Measurements from ENCODE around the gene LANCL2. TPM values are rescaled to one million over a fixed set of nuclear protein-coding genes. Genes with fewer than 3 reads are reported as not detected.

The LANCL2 gene
- total and polyA plus RNA-seq, 4 donors: 6.2 to 11.9 (median 10.8) TPM

DNA sequence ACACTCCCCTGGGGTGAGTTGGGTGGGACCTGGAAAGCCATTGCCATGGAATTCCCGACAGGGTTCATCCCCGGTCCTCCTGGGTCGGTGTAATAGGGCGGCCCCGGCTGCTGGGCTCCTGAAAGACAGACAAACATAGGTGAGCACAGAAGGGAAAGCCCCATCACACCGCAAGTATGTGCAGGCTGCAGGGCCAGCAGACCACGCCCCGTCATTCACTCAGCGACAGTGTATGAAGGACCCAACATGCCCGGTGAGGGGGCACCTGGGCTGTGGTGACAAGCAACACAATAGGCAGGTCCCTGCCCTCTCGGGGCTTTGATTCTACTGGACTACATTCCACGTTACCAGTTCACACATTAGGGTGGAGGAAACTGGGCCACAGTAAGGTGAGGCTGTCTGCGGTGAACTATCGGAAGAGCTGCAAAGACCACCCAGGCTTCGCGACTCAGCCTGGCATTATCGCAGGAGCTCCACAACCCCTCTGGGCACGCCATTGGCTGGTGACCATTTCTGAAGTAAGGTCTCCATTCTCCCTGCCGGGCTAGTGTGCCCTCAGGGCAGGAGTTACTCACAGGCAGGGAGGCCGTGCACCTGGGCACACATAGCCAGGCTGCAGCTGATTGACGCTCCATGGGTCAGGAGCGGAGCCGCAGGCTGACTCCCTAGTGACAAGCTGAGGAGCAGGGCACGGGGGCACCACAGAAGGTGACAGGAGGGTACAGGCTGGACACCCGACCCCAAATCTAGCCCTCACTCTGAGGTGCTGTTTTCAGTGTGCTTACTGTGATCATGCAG is 108.0 kb downstream of the LANCL2 start:
- H3K27me3 ChIP-seq (ENCODE audit: control insufficient read depth in 4 of 4, insufficient read depth in 4 of 4, low read length in 3 of 4): no peaks in the 10 kb centered on the region
- no peaks in the 10 kb centered on the region for H3K4me1 ChIP-seq (ENCODE audit: control insufficient read depth in 4 of 4, insufficient read depth in 4 of 4, low read length in 3 of 4)
- no peaks in the 10 kb centered on the region for H3K9me3 ChIP-seq (ENCODE audit: control insufficient read depth in 4 of 4, low read length in 3 of 4)
- TF ChIP-seq FOXA2 (IDR thresholded peaks at IDR 0.05): no peak
- no peak for TF ChIP-seq EGR1 (IDR thresholded peaks at IDR 0.05; ENCODE audit: low read depth in 2 of 2)
- no peak for TF ChIP-seq SP1 (IDR thresholded peaks at IDR 0.05)
- TF ChIP-seq FOXA1 (IDR thresholded peaks at IDR 0.05): no peak
- TF ChIP-seq NR2F2 (IDR thresholded peaks at IDR 0.05): no peak
- no peak for TF ChIP-seq HNF4A (conservative IDR thresholded peaks at IDR 0.05)
- TF ChIP-seq CTCF (IDR thresholded peaks at IDR 0.05; ENCODE audit: low read depth, low read length, missing input control): no peak
- H3K27ac ChIP-seq (ENCODE audit: low read depth in 1 of 2, low read length in 2 of 2): no peak overlapping the region
- DNase-seq (ENCODE audit: low spot score): no peak
- peaks cover 0 to 10% (median 3%) of the 10 kb centered on the region in 4 donors for H3K36me3 ChIP-seq (ENCODE audit: control insufficient read depth in 4 of 4, insufficient read depth in 3 of 4, low read depth in 1 of 4, low read length in 3 of 4)
- WGBS: 94% methylated on average over 25 of the region's 25 CpGs
- no peak overlapping the region for H3K9ac ChIP-seq (ENCODE audit: low read depth in 1 of 2, low read length in 2 of 2)
- H3K4me3 ChIP-seq (ENCODE audit: low read depth in 1 of 3, low read length in 3 of 3): no peak overlapping the region

GRCh38 chr7:55473932-55474331 is 108.8 kb downstream of the LANCL2 start:
- H3K27ac ChIP-seq (ENCODE audit: low read depth in 1 of 2, low read length in 2 of 2): no peak overlapping the region
- WGBS: 97% methylated on average over 10 of the region's 10 CpGs
- H3K36me3 ChIP-seq (ENCODE audit: control insufficient read depth in 4 of 4, insufficient read depth in 3 of 4, low read depth in 1 of 4, low read length in 3 of 4): peaks cover 0 to 10% (median 3%) of the 10 kb centered on the region in 4 donors
- no peak for TF ChIP-seq HNF4A (conservative IDR thresholded peaks at IDR 0.05)
- no peak overlapping the region for H3K4me3 ChIP-seq (ENCODE audit: low read depth in 1 of 3, low read length in 3 of 3)
- no peaks in the 10 kb centered on the region for H3K4me1 ChIP-seq (ENCODE audit: control insufficient read depth in 4 of 4, insufficient read depth in 4 of 4, low read length in 3 of 4)
- no peak for DNase-seq (ENCODE audit: low spot score)
- no peak overlapping the region for H3K9ac ChIP-seq (ENCODE audit: low read depth in 1 of 2, low read length in 2 of 2)
- H3K27me3 ChIP-seq (ENCODE audit: control insufficient read depth in 4 of 4, insufficient read depth in 4 of 4, low read length in 3 of 4): no peaks in the 10 kb centered on the region
- no peaks in the 10 kb centered on the region for H3K9me3 ChIP-seq (ENCODE audit: control insufficient read depth in 4 of 4, low read length in 3 of 4)

GRCh38 chr7:55474944-55475854 is 110.1 kb downstream of the LANCL2 start:
- Histone ChIP-seq H3K27ac (ENCODE audit: low read depth in 1 of 2, low read length in 2 of 2) (no peak overlapping the region), H3K4me3 (ENCODE audit: low read depth in 1 of 3, low read length in 3 of 3) (no peak overlapping the region), H3K27me3 (ENCODE audit: control insufficient read depth in 4 of 4, insufficient read depth in 4 of 4, low read length in 3 of 4) (no peaks in the 10 kb centered on the region), H3K9ac (ENCODE audit: low read depth in 1 of 2, low read length in 2 of 2) (no peak overlapping the region), H3K4me1 (ENCODE audit: control insufficient read depth in 4 of 4, insufficient read depth in 4 of 4, low read length in 3 of 4) (no peaks in the 10 kb centered on the region), H3K36me3 (ENCODE audit: control insufficient read depth in 4 of 4, insufficient read depth in 3 of 4, low read depth in 1 of 4, low read length in 3 of 4) (peaks cover 0 to 10% (median 3%) of the 10 kb centered on the region in 4 donors), H3K9me3 (ENCODE audit: control insufficient read depth in 4 of 4, low read length in 3 of 4) (no peaks in the 10 kb centered on the region)
- no peak for DNase-seq (ENCODE audit: low spot score)
- 94% methylated on average over 22 of the region's 22 CpGs for WGBS
- TF ChIP-seq REST (IDR thresholded peaks at IDR 0.05) (no peak), YY1 (IDR thresholded peaks at IDR 0.05) (no peak), HNF4A (conservative IDR thresholded peaks at IDR 0.05) (no peak)
